ENCODE measurements around the gene GRK4. TPM values are rescaled to one million over a fixed set of nuclear protein-coding genes. Genes with fewer than 3 reads are reported as not detected.

Gene GRK4
- total and polyA plus RNA-seq, 2 of the 8 experiments (the other 6 are each of a cell fraction or from before 2014, with no cell fraction given): 0.77 to 1.8 TPM

DNA sequence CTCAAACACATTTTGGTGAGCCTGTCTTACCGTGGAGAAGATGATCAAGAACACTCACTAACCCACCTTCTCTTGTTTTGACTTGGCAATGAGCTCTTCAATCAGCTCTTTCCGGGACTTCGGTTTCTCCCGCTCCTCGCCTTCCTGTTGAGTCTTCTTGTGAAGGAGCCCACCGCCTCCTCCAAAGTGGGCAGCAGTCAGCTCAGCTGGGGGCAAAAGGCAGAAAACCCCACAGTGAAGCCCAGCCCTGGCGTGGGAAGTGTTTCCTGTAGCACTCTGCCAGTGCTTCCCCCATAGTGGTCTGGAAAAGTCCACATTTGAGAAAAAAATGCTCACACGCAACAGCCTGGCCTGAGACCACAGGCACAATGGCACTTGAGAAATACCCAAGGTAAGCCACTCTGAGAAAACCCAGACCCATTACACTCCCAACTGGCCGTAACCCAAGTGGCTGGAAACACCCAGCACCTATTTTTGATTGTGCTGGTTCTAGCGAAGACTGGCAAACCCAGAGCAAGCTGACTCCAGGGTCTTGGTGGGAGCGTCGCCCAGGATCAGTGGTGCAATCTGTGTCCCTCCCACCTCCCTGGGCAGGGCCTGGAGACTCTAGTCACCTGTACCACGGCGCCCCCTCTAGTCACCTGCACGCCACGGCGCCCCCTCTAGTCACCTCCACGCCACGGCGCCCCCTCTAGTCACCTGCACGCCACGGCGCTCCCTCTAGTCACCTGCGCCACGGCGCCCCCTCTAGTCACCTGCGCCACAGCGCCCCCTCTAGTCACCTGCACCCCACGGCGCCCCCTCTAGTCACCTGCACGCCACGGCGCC lies 8.8 kb upstream of the GRK4 start (continued):
- TF ChIP-seq CHD1 (IDR thresholded peaks at IDR 0.05; ENCODE audit: low read depth, low read length) (no peak), KDM5A (IDR thresholded peaks at IDR 0.05; ENCODE audit: low read length) (no peak), CHD2 (IDR thresholded peaks at IDR 0.05; ENCODE audit: low read length) (no peak), ZNF274 (IDR thresholded peaks at IDR 0.05; ENCODE audit: borderline replicate concordance, extremely low read depth, low read length) (no peak), CBX5 (IDR thresholded peaks at IDR 0.05; ENCODE audit: low read depth, low read length) (no peak), RFX5 (IDR thresholded peaks at IDR 0.05; ENCODE audit: borderline replicate concordance, low read depth, low read length) (no peak), RBBP5 (IDR thresholded peaks at IDR 0.05; ENCODE audit: borderline replicate concordance, low read depth, low read length) (no peak), YY1 (IDR thresholded peaks at IDR 0.05; ENCODE audit: low read depth, low read length) (no peak), GTF2F1 (IDR thresholded peaks at IDR 0.05; ENCODE audit: borderline replicate concordance, low read depth, low read length) (no peak), MAFK (IDR thresholded peaks at IDR 0.05; ENCODE audit: low read depth, low read length) (no peak), POLR2A (IDR thresholded peaks at IDR 0.05; ENCODE audit: control extremely low read depth in 1 of 2, low read depth in 2 of 2, low read length in 2 of 2) (no peak), RNF2 (IDR thresholded peaks at IDR 0.05; ENCODE audit: borderline replicate concordance, low read depth, low read length, missing control alignments, poor library complexity, severe bottlenecking) (no peak), SP2 (IDR thresholded peaks at IDR 0.05; ENCODE audit: low read length) (no peak), NRF1 (IDR thresholded peaks at IDR 0.05; ENCODE audit: low read depth, low read length) (no peak), SRF (IDR thresholded peaks at IDR 0.05; ENCODE audit: low read depth, low read length) (peak; percentile 60; the same call in 1 of the 2 replicates), POU5F1 (IDR thresholded peaks at IDR 0.05; ENCODE audit: low read depth, low read length) (no peak), KDM1A (IDR thresholded peaks at IDR 0.05; ENCODE audit: borderline replicate concordance, low read length) (no peak), GABPA (IDR thresholded peaks at IDR 0.05; ENCODE audit: borderline replicate concordance, insufficient read depth, low read length) (no peak), TAF1 (IDR thresholded peaks at IDR 0.05; ENCODE audit: low read depth, low read length) (no peak), SP4 (IDR thresholded peaks at IDR 0.05; ENCODE audit: low read length) (no peak), TAF7 (optimal IDR thresholded peaks at IDR 0.05; ENCODE audit: borderline replicate concordance, low read depth, low read length) (peak; percentile 64)
